ELF-1 (cell line): ENCODE results near the gene PLA2G4E.

Experiments
- DNase-seq: peaks from one replicate; pipeline ENCODE4 v3.0.0-alpha.2; 2016; ENCODE audit warnings: low read depth, low spot score

PLA2G4E gene

GRCh38 chr15:41993472-41994170 is 27.2 kb downstream of the PLA2G4E start:
- no peak for DNase-seq

GRCh38 chr15:41992803-41993190 is 28.0 kb downstream of the PLA2G4E start:
- no peak for DNase-seq

GRCh38 chr15:41992151-41992802 is 28.6 kb downstream of the PLA2G4E start:
- no peak for DNase-seq

DNA sequence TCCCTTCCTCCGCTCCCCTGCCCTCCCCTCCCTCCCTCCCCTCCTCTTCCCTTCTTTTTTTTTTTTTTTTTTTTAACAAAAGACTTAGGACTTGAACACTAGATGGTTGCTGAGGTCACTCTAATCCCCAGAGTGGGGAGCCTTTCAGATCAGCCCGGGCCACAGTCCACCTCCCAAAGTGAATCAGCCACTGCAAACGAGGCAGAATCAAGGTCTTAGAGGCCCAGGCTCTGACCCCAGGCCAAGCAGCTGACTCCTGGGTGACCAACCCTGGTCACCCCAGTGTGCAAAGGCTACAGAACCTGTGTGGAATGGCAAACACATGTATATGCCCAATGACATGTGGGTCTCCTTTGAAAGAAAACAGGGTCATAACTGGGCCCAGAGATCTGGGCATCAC is 30.2 kb downstream of the PLA2G4E start:
- DNase-seq: no peak

DNA sequence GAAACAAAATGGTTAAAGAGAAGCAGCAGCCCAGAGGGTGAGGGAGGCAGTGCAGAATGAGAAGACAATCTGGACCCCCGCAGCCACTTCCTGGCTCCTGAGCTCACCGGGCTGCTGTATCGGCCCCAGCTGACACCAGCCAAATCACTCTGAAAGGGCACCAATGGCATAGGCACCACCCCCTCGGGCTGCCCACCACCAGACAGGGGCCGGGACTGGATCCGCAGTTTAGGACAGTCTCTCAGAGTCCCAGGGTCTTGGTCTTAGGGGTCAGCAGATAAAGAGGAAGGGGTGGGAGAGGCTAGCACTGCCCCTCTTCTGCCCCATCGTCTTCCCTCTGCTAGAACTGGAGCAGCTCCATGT is 30.6 kb downstream of the PLA2G4E start:
- DNase-seq: no peak

GRCh38 chr15:41989573-41990242 is 31.1 kb downstream of the PLA2G4E start:
- DNase-seq: peak; percentile 90

GRCh38 chr15:41988896-41989572 is 31.8 kb downstream of the PLA2G4E start:
- DNase-seq: no peak

- DNase-seq: no peak
Observed at GRCh38 chr15:41987925-41988275, 32.9 kb downstream of the PLA2G4E start.

- no peak for DNase-seq
Observed at GRCh38 chr15:41987246-41987924, 33.5 kb downstream of the PLA2G4E start.

- DNase-seq: no peak
Observed at GRCh38 chr15:41985236-41986160, 35.3 kb downstream of the PLA2G4E start.

- no peak for DNase-seq
Observed at GRCh38 chr15:41984622-41985021, 36.2 kb downstream of the PLA2G4E start.

DNA sequence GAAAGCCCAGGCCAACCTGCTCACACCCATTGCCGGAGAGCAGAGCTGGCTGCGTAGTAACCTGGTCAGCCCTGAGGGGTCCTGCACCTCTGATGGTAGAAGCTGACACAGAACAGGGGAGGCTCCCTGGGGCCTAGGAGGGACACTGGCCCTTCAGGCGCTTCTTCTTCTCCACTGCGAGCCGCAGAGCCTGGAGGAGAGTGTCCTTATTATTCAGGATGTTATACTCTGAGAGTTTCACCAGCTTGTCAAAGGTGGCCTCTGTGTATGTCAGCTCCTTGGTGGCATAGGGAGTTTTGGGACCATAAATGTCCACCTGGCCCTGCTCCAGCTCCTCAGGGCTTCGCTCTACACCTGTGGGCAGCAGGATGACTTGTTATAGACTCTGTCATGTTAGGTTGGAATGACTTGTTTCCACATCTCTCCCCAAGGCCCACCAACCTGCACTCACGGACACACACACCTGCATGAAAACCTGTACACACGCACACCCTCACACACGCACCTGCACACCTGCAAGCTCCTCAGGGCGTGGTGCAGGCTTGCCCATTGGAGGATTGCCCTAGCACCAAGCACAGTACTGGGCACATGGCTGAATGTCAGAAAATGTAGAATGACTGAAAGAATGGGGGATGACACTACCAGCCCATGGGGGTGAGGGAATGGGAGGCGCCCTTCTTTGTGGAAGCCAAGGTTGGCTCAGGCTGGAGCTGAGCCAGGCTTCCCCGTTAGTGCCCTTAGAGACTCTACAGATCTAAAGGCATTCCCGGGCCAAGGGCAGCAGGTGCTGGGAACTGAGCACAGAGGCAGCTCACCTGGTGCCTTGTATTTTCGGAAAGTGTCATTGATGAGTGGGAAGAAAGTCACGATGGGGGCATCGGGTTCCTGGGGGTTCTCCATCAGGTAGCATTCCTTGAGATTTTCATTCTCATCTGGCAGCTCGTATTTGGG is 36.9 kb downstream of the PLA2G4E start:
- DNase-seq: no peak

GRCh38 chr15:41983221-41983620 is 37.6 kb downstream of the PLA2G4E start:
- no peak for DNase-seq

DNA sequence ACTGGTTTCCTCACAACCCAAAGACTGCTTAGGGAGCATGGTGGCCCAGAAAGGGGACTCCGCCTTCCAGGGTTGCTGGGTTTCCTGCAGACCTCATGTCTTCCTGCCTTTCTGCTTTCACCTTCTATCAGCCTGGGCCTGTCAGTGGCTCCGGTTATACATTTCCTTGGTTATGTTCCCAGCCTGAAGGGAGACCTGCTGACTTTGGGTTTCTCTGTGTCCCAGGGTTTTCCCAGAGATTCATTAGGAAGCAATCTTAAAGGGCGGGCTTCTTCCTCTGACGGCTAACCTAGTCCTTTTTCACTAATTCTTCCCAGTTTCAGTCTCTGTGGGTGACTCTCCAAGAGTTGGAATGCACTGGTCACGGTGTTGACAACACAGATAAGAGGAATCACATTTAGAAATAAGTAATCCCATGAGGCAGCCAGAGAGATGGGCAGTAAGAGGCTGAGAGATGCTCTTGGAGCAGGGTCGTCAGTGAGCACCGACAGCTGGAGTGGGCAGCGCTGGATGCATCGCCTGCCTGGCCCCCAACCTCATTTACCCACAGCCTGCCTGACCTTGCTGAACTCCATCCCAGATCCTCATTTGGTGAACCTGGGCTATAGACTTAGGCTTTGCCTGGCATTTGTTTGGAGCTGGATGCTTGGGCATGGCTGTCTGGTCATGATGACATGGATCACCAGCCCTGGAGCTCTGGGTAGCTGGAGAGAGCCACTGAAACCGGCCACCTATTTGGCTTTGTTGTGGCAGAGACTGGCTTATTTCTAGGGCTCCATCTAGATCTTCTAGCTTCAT is 38.5 kb downstream of the PLA2G4E start:
- DNase-seq: no peak

DNA sequence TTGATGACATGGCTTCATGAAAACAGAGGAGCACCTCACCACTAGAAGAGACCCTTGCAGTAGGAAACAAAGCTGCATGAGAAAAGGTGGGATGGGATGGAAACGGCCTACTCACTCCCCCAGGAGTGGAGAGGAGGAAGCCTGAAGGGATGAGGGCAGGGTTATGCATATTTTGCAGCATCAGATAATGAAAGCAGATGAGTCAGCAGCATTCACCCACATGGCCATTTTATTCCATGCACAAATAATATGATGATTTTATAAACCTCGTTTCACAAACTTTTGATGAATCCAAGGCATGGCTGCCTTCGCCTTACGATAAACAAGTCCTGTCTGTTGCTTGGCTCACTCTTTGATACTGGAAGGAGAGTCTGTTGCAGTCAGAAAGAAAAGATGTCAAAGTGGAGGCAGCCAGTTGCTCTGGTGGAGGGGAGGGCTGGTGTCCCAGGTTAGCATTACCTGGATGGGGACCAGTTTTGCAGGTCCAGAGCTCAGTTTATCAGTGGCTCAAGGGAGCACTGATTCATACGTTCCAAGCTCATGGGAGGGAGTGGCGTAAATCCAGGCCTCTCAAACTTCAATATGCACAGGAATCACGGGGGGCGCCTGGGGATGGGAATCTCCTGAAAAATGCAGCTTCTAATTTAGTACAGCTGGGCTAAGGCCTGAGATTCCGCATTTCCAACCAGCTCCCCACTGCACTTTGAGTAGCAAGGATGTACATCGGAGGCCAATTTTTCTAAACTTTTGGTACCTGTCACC is 39.3 kb downstream of the PLA2G4E start:
- no peak for DNase-seq

GRCh38 chr15:41980654-41981323 is 40.1 kb downstream of the PLA2G4E start:
- no peak for DNase-seq

DNA sequence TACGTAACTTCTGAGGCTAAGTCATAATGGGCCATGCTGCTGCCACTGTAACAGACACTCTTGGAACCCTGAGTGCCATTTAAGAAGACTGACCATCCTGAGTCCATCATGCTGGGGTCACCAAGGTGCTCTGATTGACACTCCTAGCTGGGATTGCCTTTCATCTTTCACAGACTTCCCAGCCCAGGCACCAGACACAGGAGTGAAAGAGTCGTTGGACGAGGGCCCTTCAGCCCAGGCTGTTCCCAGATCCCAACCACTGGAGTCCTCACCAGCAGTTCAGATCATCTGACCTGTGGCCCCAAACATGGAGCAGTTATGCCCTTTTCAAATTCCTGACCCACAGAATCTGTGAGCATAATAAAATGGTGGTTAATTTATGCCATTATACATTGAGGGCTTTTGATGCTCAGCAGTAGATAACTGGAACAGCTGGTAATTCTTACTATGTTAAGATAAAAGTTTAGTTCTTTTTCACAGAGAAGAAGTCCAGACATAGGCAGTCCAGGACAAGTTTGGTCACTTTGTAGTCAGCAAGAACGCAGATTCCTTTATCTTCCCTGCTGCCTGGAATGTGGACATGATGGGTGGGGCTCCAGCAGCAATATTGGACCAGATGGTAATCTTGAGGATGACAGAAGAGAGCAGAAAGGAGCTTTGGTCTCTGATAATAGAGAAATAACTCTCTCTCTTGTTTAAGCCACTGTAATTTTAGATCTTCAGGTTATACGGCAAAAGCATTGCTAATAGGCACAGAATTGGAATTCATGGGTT is 41.2 kb downstream of the PLA2G4E start:
- no peak for DNase-seq
